ENCODE measurements around the gene AUH.

DNA sequence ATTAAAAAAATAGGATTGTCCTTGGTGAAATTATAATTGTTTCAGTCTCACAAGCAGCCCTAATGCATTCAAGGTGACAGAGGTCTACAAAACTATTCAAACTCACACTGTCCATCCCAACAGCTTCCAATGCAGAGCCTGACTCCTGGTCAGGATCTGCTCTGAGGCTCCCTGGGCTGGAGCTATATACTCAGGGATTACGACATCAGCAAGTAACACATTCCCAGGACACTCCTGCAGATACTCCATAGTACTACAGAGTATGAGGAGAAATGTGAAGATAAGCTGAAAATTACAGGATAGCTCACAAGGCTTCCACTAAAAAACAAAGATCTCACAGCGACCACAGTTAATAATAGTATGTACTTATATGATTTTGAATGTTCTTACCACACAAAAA is 130.1 kb downstream of the AUH start:
- TF ChIP-seq REST (IDR thresholded peaks at IDR 0.05; ENCODE audit: borderline replicate concordance): no peak
- no peak for TF ChIP-seq CTCF (IDR thresholded peaks at IDR 0.05; ENCODE audit: poor library complexity, severe bottlenecking)
- TF ChIP-seq EP300 (conservative IDR thresholded peaks at IDR 0.05; ENCODE audit: poor library complexity, severe bottlenecking): no peak
- TF ChIP-seq TAF1 (IDR thresholded peaks at IDR 0.05; ENCODE audit: low read depth): no peak
- no peak for TF ChIP-seq RAD21 (conservative IDR thresholded peaks at IDR 0.05)
- no peak for TF ChIP-seq POLR2AphosphoS5 (IDR thresholded peaks at IDR 0.05)
- TF ChIP-seq MXI1 (conservative IDR thresholded peaks at IDR 0.05; ENCODE audit: poor library complexity, severe bottlenecking): no peak
